ENCODE measurements around the gene C10orf53.
A peak's percentile ranks its signal among the peaks of the same experiment; 100 is the strongest.
"Not testable (repeated sequence)": the region's sequence is repeated elsewhere in the genome, so short reads cannot be mapped to it uniquely, and the experiment has no call there.

C10orf53 gene

DNA sequence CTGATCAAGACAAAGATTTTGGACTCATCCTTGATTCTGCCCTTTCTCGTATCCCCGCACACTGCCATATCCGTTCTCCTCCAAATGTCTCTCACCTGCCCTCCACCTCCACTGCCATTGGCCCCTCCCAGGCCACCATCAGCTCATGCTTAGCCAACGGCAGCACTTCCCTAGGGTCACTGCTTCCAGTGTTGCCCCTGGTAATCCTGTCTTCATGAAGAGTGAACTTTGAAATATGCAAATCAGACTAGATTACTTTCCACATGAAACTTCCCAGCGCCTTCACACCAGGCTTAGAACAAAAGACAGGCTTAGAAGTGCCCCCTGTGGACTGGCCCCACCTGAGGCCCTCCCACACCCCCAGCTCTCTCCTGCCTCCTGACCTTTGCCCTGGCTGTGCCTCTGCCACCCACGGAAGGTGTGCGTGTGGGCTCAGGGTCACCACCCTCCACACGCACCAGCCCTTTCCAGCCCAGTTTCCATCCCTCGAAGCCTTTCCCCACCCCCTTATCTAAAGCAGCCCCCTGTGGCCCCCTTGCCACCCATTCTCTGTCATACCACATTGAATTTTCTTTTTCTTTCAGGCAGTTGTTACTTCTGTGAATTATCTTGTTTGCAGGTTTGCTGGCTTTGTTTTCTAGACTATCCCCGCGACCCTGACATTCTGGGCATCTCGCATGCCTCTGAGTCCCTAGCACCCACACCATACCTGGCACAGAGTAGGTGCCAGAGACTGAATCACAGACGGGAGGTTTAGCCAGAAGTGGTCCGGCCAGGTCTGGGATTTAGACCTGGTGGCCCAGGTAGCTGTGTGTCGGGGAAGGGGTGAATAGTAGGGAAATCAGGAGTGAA, 26.8 kb upstream of the C10orf53 start:
- no peak for DNase-seq (ENCODE audit: low spot score)

DNA sequence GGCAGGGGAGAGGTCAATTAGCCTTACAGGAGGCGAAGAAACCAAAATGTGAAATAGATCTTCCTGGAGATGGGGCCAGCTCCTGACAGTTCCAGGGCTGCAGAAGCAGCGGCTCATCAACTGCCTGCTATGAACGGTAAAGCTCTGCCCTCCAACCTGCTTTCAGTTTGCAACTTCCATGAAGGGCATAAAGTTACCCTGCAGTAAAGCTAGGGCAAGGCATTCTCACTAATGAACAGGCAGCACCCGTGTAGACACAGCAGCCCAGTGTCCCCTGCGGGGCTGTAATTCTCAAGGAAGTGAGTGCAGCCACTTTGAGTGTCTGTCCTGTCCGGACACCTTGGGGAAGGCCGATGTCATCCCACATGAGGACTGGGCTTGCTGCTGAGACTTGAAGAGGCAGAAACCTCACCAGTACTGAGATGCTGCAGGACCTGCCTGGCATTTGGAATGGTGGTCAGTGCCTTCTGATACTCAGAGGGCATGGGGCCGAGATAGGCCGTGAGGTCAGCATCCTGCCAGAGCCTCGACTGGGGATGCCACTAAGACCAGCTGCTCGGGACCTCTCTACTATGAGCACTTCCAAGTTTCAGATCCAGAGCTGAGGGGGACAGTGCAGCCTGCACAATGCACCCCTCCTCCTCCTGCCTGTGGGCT, 26.1 kb upstream of the C10orf53 start:
- DNase-seq (ENCODE audit: low spot score), result no peak

DNA sequence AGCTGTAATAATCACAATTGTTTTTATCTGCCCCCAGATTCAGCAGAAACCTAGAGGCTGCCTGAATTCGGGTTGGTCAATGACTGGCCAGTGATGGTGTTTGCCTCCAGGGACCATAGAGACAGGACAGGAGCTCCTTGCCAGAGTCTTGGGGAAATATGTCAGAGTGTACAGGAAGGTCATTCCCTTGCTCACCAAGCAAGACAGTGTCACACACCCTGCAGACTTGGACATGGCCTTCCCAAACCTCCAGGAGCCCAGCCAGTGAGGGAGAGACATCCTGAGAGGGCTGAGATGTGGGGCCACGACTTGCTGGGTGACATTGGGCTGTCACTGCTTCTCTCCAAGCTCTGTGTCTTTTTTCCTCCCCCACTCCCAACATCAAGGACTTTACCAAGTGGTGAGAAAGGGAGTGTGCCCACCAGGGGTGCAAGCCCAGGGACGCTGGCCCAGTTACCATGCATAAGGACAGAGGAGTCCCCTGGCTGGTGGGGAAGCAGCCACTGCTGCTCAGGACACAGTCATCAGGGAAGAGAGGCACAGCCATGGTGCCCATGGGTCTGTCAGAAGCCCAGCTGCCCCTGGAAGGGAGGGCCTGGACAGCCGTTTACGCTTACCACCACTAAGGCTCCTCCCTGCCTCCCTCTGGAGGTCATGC, 25.3 kb upstream of the C10orf53 start:
- DNase-seq (ENCODE audit: low spot score), result no peak

DNA sequence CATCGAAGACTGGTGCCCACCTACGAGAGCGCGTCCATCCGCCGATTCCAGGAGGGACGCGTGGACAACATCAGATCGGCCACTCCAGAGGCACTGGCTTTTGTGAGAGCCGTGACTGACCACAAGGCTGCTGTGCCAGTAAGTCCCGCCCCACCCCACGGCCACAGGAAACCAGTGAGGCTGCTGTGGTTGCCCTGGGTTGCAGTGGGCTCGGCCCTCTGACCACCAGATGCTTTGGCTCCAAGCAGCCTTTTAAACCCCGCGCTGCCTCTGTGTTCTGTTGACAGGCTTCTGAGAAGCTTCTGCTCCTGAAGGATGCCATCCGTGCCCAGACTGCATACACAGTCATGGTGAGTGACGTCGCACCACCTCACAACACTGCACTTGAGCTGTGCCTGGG, 24.4 kb upstream of the C10orf53 start:
- no peak for DNase-seq (ENCODE audit: low spot score)

DNA sequence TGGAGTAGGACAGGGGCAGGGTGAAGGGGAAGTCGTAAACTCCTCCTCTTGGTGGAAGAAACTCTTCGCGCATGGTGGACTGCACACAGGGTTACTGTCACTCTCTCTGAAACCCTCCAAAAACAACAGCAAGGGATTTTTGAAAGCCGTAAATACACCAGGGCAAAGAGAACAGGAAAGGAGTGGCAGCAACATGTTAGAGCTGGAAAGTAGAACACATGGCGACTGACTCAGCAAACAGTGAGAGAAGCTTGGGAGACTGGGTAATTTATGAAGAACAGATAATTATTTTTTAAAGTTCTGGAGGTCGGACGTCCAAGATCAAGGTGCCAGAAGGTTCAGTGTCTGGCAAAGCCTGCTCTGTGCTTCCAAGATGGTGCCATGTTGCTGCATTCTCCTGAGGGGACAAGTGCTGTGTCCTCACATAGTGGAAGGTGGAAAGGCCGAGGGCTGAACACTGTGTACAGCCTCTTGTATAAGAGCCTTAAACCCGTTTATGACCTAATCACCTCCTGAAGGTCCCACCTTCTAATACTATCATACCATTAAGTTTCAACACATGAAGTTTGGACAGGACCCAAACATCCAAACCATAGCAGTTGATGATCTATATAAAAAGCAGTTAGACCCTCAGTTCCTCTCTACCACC, 22.5 kb upstream of the C10orf53 start:
- no peak for DNase-seq (ENCODE audit: low spot score)

DNA sequence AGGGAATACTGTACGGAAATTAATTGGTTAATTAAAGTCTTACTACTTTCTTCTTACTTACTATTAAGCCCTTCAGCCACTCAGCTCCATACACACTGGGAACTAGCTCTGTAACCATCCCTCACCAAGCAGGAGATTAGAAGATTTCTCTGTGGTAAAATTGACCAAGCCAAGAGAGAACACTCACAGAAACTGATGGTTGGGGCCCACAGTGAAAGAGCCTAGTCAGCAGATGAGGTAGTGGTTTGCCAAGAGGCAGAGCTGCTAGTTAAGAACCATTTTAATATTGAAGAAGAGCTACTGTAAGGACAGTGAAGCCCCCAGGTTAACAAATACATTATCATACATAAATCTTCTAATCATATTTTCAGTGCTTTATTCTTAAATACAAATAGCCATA, 21.8 kb upstream of the C10orf53 start:
- no peak for DNase-seq (ENCODE audit: low spot score)

DNA sequence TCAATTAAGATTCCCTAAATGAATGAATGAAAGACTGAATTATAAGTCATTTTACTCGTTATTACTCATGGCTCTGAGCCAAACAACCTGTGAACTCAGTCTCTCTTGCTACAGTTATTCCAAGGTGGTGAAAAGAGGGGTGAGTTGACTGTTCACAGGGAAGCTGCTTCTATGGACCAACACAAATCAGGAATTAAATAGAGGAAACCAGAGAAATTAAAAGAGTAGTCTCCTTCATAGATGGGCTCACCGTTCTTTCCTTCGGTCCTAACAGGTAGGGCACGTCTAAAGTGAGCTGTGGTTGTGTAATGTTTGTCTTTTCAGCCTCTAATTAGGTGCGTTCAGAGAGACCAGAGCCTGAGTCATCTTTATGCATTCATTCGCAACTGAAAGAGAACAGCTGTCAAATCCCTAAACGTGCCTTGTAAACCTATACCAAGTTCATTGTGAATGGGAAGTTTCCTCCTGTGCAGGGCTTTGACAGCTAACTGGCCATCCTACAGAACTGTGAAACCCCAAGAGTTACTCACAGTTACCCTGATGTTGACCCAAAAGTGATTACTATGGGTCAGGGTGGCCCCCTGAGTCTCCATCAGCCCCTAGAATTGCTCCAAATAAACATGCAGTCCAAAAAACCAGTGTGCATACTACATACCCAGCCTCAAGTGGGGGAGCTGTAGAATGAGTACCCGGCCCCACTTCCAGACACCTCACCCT, 18.2 kb upstream of the C10orf53 start:
- no peak for DNase-seq (ENCODE audit: low spot score)

DNA sequence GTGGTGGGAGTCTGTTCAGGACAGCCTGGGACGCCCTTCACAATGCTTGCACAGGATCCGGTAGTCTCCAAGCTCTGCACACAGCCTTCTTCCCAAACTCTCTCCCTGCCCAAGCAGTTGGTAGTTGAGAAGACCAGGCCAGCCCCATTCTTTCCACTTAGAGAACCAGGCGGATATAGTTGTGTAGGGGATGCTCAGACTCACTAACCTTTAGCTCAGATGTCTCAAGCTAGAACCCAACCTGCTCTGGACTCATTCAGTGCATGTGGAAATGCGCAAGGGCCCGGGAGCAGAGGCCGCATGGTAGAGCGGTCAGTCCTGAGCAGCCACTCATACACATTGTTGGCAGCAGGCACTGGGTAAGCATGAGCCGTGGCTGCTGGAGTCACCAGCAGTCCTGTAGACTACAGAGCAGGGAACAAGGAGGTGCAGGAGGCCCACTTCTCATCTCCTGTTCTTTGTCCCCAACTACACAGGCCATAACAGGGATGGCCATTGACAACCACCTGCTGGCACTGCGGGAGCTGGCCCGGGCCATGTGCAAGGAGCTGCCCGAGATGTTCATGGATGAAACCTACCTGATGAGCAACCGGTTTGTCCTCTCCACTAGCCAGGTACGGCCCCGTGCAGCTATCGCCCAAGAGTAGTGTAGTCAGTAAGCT, 17.2 kb upstream of the C10orf53 start:
- DNase-seq (ENCODE audit: low spot score), result no peak

DNA sequence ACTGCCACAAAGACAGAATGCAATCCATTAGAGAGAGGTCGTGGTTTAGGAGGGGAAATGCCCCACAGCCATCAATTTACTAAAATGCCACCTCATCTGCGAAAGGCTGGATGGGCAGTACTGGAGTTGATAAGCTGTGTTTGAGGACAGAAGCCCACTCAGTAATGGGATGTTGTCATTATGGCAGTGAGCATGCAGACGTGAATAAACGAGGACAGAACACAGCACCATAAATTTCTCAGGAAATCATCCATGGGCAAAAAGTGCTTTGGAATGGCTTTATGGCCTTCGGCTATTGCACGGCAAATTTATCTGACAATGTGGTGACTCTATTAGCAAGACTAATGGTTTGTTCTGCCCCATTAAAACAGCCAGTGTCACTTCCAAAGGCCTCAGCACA, 15.9 kb upstream of the C10orf53 start:
- DNase-seq (ENCODE audit: low spot score), result no peak

DNA sequence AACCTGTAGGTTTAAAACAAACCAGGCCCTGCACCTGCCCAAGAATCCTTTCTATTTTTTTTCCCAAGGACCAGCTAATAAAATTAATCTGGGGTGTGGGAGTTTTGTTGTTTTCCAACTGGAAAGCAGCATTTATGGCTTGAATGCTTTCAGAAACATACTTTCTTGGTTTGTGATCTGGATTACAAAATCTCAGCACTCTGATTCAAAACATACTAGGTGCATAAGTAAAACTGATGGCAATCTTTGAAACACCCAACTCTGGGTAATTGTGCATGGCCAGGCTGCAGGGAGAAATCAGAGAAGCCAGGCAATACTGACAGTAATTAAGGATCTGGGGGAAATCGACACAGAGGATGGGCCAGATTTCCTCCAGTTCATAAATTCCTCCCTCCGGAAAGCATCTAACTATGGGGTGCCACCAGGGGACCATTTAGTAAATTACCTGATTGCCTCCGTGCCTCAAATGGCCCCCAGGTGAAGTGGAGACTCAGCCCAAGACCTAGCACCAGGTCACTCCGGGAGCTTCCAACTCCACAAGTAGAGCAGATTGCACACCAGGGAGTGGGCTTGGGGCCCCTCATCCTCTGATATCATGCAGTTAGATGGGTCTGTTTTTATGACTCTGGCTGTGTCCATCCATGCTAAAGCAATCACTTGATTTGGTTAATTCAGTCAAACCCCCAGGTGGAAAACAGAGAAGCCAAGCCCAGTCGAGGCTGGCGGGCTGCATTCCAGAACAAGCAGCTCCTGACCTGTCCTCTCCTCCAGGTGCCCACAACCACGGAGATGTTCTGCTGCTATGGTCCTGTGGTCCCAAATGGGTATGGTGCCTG, 15.2 kb upstream of the C10orf53 start:
- DNase-seq (ENCODE audit: low spot score), result no peak

DNA sequence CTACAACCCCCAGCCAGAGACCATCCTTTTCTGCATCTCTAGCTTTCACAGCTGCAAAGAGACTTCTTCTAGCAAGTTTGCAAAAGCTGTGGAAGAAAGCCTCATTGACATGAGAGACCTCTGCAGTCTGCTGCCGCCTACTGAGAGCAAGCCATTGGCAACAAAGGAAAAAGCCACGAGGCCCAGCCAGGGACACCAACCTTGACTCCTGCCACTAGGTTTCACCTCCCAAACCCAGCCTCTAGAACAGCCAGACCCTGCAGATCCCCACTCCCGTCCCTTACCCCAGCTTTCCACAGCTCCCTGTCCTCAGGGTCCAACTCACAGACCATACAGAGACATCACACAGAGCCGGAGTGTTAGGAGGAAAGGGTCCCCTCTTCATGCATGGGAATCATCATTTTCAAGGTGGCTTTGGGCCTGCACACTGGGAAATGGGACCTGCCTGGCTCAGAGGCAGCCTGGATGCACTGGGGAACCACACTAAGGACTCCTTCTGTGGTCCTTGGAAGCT, 14.6 kb upstream of the C10orf53 start:
- peak; percentile 26 for DNase-seq (ENCODE audit: low spot score)

DNA sequence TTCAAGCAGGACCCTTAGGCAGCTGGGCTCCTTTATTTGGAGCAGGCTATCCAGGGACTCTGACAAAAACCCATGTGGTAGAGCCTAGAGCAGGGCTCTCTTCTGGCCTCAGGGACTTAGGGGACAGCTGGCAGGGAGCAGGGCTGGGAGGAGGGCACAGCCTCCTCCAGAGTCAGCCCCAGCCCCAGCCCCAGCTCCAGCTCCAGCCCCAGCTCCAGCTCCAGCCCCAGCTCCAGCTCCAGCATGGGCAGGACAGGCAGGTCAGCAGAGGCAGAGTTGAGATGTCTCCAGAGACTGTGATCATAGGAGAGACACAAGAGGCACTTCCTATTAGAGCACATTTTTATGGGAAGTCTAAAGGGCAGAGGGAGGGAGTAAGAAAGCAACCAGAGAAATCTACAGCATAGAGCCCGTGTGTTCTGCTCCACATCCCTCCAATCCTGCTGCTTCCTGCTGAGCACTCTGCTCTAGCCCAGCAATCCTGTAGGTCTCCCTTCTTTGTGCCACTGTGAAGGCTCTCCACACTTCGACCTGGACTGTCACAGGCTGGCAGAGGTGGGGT, 13.3 kb upstream of the C10orf53 start:
- DNase-seq (ENCODE audit: low spot score), result no peak

DNA sequence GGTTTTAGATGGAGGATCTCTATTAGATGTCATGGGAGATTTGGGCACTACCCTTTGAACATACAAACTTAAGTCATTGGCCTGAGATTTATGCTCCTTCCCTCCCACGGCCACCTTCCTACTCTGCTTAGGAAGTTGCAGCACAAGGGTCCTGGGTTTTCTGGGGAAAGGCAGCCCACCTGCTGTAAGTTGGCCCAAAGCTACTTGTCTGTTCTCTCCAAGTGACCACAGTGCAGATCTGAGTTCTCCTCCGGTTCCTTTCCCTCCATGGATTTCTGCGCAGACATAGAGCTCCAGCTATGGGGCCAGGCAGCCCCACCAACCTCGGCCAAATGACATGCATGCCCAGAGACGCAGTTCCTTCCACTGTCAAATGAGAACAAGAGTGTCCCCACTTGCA, 12.8 kb upstream of the C10orf53 start:
- DNase-seq (ENCODE audit: low spot score), result no peak

DNA sequence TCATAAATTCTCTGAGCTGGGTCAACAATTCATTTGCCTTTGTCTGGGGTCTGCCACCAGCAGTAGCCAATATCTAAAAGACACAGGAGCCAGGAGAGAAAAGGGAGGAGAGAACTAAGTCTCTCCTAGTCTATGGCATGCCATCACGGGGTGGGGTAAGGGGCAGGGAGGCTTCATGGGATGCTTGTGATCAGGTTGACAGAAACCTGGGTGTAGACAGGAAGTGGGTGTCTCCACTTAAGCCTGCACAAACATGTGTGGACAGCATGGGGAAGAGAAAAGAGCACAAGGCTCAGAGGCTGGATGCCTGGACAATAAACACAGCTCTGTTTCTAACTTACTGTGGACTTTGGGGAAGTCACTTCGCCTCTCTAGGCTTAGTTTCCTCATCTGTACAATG, 11.5 kb upstream of the C10orf53 start:
- no peak for DNase-seq (ENCODE audit: low spot score)

DNA sequence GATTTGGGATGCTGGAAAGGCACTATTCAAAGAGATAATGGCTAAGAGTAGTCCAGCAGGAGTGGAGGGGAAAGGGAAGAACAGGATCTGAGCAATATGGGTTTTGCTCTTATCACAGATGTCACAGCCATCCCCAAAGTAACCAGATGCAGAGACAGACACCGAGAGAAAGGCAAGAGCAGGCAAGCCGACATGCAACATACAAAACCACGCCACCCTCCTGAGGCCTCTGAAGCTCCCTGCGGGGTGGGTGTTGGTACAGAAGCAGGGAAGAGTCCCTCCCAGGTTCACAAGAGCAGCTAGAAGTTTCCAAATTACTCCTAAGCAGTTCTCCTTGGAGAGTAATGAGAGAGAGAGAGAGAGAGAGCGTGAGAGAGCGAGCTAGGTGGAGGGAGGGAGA, 10.8 kb upstream of the C10orf53 start:
- no peak for DNase-seq (ENCODE audit: low spot score)

DNA sequence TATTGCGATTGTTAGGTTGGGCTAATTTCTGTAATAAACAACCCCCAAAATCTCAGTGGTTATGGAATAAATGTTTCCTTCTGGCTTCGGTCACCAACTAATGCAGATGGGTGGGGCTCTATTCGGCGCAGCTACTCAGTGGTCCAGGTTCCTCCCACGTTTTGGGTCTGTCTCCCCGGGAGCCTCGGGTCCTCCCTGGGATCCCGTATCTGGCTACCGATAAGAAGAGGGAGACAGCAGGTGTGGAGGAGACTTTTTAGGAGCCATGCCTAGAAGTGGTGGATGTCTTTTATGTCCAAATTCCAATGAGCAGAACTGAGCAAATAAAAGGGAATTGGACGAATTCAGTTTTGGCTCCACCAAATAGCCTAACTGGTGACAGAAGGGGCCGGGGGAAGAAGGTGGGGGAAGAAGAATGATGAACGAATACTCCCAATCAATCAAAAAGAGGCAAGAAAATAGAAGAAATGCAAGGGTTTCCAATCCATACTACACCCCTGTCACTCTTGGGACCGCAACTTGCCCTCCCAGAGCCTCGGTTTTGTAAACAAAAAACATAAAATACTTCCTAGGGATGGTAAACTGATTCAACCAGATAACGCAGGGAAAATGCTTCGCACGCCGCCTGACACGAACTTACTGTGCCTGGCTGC, 498 bp upstream of the C10orf53 start:
- no peak for DNase-seq (ENCODE audit: low spot score)

DNA sequence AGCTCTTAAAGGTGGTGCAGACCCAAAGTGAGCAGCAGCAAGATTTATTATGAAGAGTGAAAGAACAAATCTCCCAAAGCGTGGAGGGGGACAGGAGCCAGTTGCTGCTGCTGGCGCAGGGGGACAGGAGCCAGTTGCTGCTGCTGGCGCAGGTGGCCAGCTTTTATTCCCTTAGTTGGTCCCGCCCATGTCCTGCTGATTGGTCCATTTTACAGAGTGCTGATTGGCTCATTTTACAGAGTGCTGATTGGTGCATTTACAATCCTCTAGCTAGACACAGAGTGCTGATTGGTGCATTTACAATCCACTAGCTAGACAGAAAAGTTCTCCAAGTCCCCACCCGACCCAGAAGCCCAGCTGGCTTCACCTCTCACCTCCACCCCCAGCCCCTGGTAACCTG, 3.0 kb downstream of the C10orf53 start:
- not testable (repeated sequence) for DNase-seq (ENCODE audit: low spot score)

DNA sequence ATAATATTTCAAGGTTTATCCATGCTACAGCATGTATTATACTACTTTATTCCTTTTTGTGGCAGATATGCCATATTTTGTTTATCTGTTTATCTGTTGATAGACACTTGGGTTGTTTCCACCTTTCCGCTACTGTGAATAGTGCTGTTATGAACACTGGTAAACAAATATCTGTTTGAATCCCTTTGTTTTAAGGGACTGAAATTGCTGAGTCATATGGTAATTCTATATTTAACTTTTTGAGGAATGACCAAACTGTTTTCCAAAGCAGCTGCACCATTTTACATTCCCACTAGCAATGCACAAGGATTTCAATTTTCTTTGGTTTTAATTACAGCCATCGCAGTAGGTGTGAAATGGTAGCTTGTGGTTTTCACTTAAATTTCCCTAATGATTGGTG, 3.4 kb downstream of the C10orf53 start:
- DNase-seq (ENCODE audit: low spot score), result no peak

DNA sequence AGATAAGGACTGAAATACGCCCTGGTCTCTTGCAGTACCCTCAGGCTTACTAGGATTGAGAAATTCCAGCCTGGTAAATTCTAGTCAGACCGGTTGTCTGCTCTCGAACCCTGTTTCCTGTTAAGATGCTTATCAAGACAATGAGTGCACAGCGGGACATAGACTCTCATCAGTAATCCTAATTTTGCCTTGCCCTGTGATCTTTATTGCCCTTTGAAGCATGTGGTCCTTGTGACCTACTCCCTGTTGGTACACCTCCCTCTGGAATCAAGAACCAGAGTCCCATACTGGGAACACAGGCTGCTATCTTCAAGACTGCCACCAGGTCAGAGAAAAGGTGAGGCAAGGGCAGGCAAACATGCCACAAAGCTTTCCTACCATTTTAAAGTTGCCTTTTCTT, 7.2 kb downstream of the C10orf53 start:
- no peak for DNase-seq (ENCODE audit: low spot score)
